Common myeloid progenitor, CD34-positive (primary cell): ENCODE data around the gene MEX3A.

Experiments used
- CTCF ChIA-PET: fragments of 350-600 bp; sonication (Branson Sonifier 250); formaldehyde crosslinking; loops from one replicate; lab custom pipeline; 2021; ENCODE audit warnings: antibody characterized with exemption; lab: Charles Lee
- POLR2A ChIA-PET: fragments of 350-600 bp; sonication (Branson Sonifier 250); formaldehyde crosslinking; loops from one replicate; lab custom pipeline; 2021; ENCODE audit warnings: antibody characterized with exemption; lab: Charles Lee
- DNase-seq, 3 donors: peaks; one replicate each; pipeline versions ENCODE4 v3.0.0 to v3.0.0-alpha.2; 2013
- H3K27ac ChIP-seq, 2 experiments: 1 replicate in 1 of 2; 2 replicates in 1 of 2; pipeline ENCODE4 v1.7.0; 2013; ENCODE audit warnings: inconsistent platforms in 2 of 2, low read length in 2 of 2, mild to moderate bottlenecking in 2 of 2, low read depth in 1 of 2, moderate library complexity in 1 of 2; ENCODE audit not compliant: severe bottlenecking in 2 of 2, insufficient read depth in 1 of 2, poor library complexity in 1 of 2
- H3K27me3 ChIP-seq, 5 experiments: replicated peaks in 2 of 5; 1 replicate in 3 of 5; 2 replicates in 2 of 5; pipeline versions ENCODE4 v1.6.1 to v1.7.0; 2013; ENCODE audit warnings: low read length in 4 of 5, mild to moderate bottlenecking in 2 of 5, moderate library complexity in 2 of 5, inconsistent platforms in 1 of 5; ENCODE audit not compliant: insufficient read depth in 5 of 5, control insufficient read depth in 4 of 5
- H3K36me3 ChIP-seq, 4 experiments: 1 replicate in 2 of 4; 2 replicates in 2 of 4; pipeline versions ENCODE4 v1.6.1 to v1.7.0; 2013; ENCODE audit warnings: low read length in 3 of 4, control low read depth in 1 of 4, mild to moderate bottlenecking in 1 of 4; ENCODE audit not compliant: control insufficient read depth in 4 of 4, insufficient read depth in 4 of 4
- H3K4me1 ChIP-seq, 4 experiments: 1 replicate in 3 of 4; 2 replicates in 1 of 4; pipeline versions ENCODE4 v1.6.1 to v1.7.1; 2013; ENCODE audit warnings: low read length in 3 of 4, mild to moderate bottlenecking in 3 of 4, control low read depth in 1 of 4, inconsistent platforms in 1 of 4, moderate library complexity in 1 of 4; ENCODE audit not compliant: control insufficient read depth in 4 of 4, insufficient read depth in 4 of 4; ENCODE audit errors: control extremely low read depth in 1 of 4
- H3K4me3 ChIP-seq, 7 experiments: 1 replicate in 4 of 7; 2 replicates in 3 of 7; pipeline versions ENCODE4 v1.5.1 to v1.7.0; 2013; ENCODE audit warnings: mild to moderate bottlenecking in 7 of 7, low read length in 6 of 7, moderate library complexity in 6 of 7, inconsistent platforms in 2 of 7, low read depth in 2 of 7, control low read depth in 1 of 7; ENCODE audit not compliant: insufficient read depth in 4 of 7, control insufficient read depth in 1 of 7; ENCODE audit errors: extremely low read depth in 1 of 7
- H3K9me3 ChIP-seq, 5 experiments: 1 replicate in 4 of 5; 2 replicates in 1 of 5; pipeline versions ENCODE4 v1.6.1 to v1.7.1; 2013; ENCODE audit warnings: low read length in 4 of 5, mild to moderate bottlenecking in 2 of 5, inconsistent platforms in 1 of 5, low read depth in 1 of 5, moderate library complexity in 1 of 5; ENCODE audit not compliant: control insufficient read depth in 4 of 5, insufficient read depth in 2 of 5; ENCODE audit errors: control extremely low read depth in 1 of 5
- WGBS: methylation state at CpG from one replicate; pipeline ENCODE4 v1.1.5; 2013; ENCODE audit not compliant: insufficient coverage; 5-methylcytosine and 5-hydroxymethylcytosine counted together

Gene MEX3A

GRCh38 chr1:156089704-156090103 is 7.4 kb upstream of the MEX3A start:
- H3K9me3 ChIP-seq = no peaks in the 10 kb centered on the region
- no peak overlapping the region for H3K4me3 ChIP-seq
- H3K27me3 ChIP-seq = peaks cover 0 to 3% (median 0%) of the 10 kb centered on the region in 5 experiments
- peaks cover 0 to 17% (median 9%) of the 10 kb centered on the region in 4 experiments for H3K4me1 ChIP-seq
- POLR2A ChIA-PET = no interaction called here
- no peaks in the 10 kb centered on the region for H3K36me3 ChIP-seq
- WGBS = 61% methylated on average over 4 of the region's 6 CpGs
- CTCF ChIA-PET = interaction anchor here (1.0 to 29.6 kb wide), 11 partner anchors 9 to 230 kb away, joined by 3 to 1191 read pairs (median 6); partner anchors contain the start of gene LMNA
- H3K27ac ChIP-seq = no peak overlapping the region
- DNase-seq = no peak

DNA sequence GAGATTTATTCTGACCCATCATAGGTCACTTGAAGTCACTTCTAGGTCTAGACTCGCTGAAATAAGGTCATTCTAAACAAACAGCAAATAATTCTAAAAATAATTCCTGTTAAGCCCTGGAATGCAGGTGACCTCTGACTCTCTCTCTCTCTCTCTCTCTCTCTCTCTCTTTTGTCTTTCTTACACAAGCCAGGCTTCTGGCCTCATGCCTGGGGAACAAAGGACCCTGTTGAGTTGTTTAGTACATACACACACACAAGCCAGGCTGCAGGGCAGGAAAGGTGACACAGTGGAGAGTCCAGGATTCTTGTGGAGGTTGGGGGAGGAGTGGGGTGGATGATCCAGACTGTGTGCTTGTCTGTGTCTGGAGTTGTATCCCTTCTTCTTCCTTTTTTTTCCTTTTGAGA is 4.0 kb upstream of the MEX3A start:
- no peak for DNase-seq
- ChIA-PET CTCF (interaction anchor here (0.9 to 29.6 kb wide), 3 partner anchors 9 to 41 kb away, joined by 3 to 1191 read pairs (median 11); partner anchors contain the start of gene LMNA), POLR2A (no interaction called here)
- H3K4me1 ChIP-seq = peaks cover 0 to 34% (median 16%) of the 10 kb centered on the region in 4 experiments
- H3K27me3 ChIP-seq = no peaks in the 10 kb centered on the region
- H3K36me3 ChIP-seq = no peaks in the 10 kb centered on the region
- H3K4me3 ChIP-seq = no peak overlapping the region
- 100% methylated on average over 1 of the region's 1 CpG for WGBS
- H3K9me3 ChIP-seq = no peaks in the 10 kb centered on the region
- H3K27ac ChIP-seq = no peak overlapping the region

DNA sequence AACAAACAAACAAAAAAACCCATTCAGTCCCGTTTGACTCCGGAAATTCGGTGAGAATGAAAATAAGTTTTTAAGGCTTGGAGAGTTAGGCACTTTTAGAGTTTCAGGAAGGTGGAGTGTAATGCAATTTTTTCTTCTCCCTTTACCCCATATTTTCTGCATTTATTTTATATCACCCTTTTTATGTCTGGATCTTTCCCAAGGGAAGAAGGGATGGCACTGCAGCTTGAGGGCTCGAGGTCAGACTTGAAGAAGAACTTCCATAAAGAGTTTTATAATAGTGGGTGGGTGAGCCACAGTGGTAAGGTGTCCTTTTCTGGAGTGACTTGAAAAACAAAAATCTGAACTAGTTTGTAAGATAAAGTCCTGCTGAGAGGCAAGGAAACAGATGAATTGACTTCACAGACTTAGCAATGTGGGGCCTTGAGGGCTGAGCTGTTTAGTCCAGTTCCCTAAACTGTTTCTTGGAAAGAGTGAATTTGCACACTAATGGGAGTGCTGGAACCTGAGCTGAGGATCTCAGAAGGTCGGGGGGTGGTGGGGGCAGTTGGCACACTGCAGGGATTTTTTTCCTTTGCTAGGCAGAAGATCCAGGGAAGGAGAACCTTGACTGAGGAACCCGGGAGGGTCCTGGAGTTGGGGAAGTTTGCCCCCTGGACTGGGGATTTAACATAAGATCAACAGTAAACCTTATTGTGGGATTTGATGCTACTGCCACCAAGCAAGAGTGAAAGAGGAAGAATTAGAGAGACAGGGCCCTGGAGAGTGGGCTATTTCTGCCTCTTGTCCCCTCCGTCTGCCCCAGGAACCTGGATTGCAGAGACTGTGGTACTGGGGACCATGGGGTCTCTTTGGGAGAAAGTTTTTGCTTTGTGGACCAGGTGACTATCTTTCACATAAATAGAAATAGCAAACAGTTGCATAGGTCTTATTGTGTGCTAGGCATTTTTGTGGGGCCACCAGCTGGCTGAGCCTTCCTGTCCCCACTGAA is 1.8 kb upstream of the MEX3A start:
- Histone ChIP-seq H3K9me3 (no peaks in the 10 kb centered on the region), H3K4me3 (no peak overlapping the region), H3K27ac (no peak overlapping the region), H3K36me3 (no peaks in the 10 kb centered on the region), H3K27me3 (no peaks in the 10 kb centered on the region), H3K4me1 (peaks cover 0 to 27% (median 15%) of the 10 kb centered on the region in 4 experiments)
- ChIA-PET POLR2A (interaction anchor here (0.6 kb wide), 1 partner anchor 537 kb away, joined by 5 read pairs; no protein-coding TSS in a partner anchor), CTCF (interaction anchor here (1.0 to 29.6 kb wide), 4 partner anchors 9 to 43 kb away, joined by 3 to 1191 read pairs (median 7); partner anchors contain the start of gene LMNA)
- no peak for DNase-seq
- 85% methylated on average over 2 of the region's 7 CpGs for WGBS

DNA sequence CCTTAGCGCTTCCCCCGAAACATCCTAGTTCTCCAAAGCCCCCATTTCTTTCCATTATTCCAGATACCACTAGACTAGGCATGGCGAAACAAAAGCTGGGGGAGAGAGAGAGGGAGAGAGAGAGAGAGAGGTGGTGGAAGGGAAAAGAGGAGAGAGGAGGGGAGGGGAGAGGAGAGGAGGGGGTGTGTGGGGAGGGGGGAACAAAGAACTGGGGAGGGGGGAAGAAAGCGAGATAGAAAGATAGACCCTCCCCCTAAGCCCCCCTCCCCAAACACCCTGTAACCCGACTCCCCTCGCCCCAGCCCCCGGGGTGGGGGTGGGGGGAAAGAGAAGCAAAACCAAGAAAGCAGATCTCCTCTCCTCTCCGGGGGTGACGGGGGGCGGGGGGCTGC is 352 bp downstream of the MEX3A start:
- no peaks in the 10 kb centered on the region for H3K27me3 ChIP-seq
- H3K9me3 ChIP-seq = no peaks in the 10 kb centered on the region
- H3K4me1 ChIP-seq = peaks cover 0 to 27% (median 17%) of the 10 kb centered on the region in 4 experiments
- 7% methylated on average over 2 of the region's 10 CpGs for WGBS
- H3K4me3 ChIP-seq = peak overlapping the region; percentile 71 to 97 (median 81)
- ChIA-PET POLR2A (no interaction called here), CTCF (interaction anchor here (1.6 to 29.6 kb wide), 2 partner anchors 15 to 45 kb away, joined by 7 to 1191 read pairs; partner anchors contain the start of gene LMNA)
- no peak for DNase-seq
- H3K27ac ChIP-seq = no peak overlapping the region
- H3K36me3 ChIP-seq = peaks cover 0 to 6% (median 0%) of the 10 kb centered on the region in 4 experiments

DNA sequence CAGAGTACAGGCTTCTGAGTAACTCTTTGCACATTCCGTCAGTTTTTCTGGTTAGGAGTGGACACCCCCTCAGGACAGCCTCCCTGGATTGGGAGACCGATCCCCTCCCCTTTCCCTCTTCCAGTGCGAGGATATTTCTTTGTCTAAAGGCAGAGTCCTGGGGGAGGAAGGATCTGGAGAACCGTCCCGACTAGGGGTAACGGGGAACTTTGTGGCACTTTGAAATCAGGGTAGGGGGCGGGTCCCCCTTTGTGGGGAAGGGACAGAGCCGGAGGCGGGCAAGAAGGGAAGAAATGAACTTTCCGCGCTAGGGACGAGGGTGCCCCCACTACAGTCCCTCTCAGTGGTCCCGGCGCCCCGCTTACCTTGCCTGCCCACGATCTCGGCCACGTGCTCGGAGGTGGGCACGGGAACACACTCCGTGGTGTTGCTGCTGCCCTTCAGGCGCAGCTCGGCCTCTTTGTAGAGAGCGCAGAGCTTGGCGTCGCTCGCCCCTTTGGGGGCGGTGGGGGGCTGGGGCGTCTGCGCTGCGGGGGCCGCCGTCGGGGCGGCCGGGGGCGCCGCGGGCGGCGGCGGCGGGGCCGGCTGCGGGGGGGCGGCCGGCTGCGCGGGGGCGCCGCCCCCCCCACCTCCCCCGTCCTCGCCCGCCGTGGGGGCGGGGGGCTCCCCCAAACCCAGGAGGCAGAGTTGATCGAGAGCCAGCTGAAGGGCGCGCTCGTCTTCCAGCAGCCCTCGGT is 917 bp downstream of the MEX3A start:
- POLR2A ChIA-PET = no interaction called here
- under 1% methylated on average over 24 of the region's 61 CpGs for WGBS

DNA sequence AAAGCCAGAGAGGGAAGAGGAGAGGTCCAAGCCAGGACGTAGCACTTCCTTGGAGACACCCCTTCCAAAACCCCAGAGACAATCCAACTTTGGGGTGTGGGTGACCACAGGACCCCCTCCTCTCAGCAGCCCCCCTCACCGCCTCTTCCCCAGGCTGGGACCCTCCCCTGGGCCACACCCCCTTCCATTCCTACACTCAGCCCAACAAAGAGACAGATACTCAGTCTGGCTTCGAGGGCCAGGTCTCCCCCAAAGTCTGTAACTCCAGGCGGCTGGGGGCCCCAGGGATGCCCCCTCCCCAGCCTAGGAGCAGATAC is 1.4 kb downstream of the MEX3A start:
- H3K4me1 ChIP-seq = peaks cover 0 to 29% (median 27%) of the 10 kb centered on the region in 4 experiments
- WGBS = 92% methylated on average over 3 of the region's 4 CpGs
- H3K27ac ChIP-seq = no peak overlapping the region
- H3K4me3 ChIP-seq = peak overlapping the region in 5 of 7 experiments; percentile 40 to 92 (median 74)
- H3K9me3 ChIP-seq = no peaks in the 10 kb centered on the region
- ChIA-PET CTCF (interaction anchor here (29.6 kb wide), 1 partner anchor 47 kb away, joined by 1191 read pairs; the partner anchor contains the start of gene LMNA), POLR2A (no interaction called here)
- no peaks in the 10 kb centered on the region for H3K27me3 ChIP-seq
- H3K36me3 ChIP-seq = peaks cover 0 to 8% (median 0%) of the 10 kb centered on the region in 4 experiments
- DNase-seq = no peak

More for the DNA sequence above, 917 bp downstream of the MEX3A start:
- peak overlapping the region in 6 of 7 experiments; percentile 52 to 97 (median 82) for H3K4me3 ChIP-seq
- H3K36me3 ChIP-seq = peaks cover 0 to 8% (median 0%) of the 10 kb centered on the region in 4 experiments
- H3K27ac ChIP-seq = no peak overlapping the region
- no peaks in the 10 kb centered on the region for H3K27me3 ChIP-seq
- H3K4me1 ChIP-seq = peaks cover 0 to 28% (median 22%) of the 10 kb centered on the region in 4 experiments
- CTCF ChIA-PET = interaction anchor here (1.6 to 29.6 kb wide), 2 partner anchors 15 to 46 kb away, joined by 7 to 1191 read pairs; partner anchors contain the start of gene LMNA
- H3K9me3 ChIP-seq = no peaks in the 10 kb centered on the region
- DNase-seq = no peak
